Stimulated activated CD8-positive, alpha-beta memory T cell treated with anti-CD3 and anti-CD28 coated beads, Interleukin-2, amount 100 ng/mL, for 48 hours (primary cell): Measurements from ENCODE around the gene ATL2.
"Not testable (repeated sequence)": the region's sequence is repeated elsewhere in the genome, so short reads cannot be mapped to it uniquely, and the experiment has no call there.

Source experiments
- DNase-seq, 2 donors: peaks; one replicate each; pipeline ENCODE4 v3.0.0-alpha.2; 2020; ENCODE audit warnings: low read depth in 2 of 2

Gene ATL2

GRCh38 chr2:38274286-38275276 lies 102.5 kb downstream of the ATL2 start:
- DNase-seq: no peak

DNA sequence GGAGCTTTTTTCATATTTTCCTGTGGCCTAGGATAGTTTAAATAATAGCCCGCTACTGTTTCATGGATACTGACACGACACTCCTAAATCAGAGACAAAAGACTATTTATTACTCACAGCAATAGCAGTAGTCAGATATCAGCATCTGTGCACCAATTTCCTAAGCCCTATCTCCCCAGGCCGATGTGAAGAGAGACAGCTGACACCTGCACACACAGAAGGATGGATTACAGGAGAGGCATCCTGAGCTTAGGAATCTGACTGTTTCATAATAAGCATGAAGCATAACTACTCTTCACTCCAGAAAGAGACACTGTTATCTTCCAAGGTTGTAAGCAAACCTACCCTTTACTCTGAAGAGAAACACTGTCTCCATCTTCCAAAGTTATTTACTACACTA lies 105.4 kb downstream of the ATL2 start:
- DNase-seq: no peak

- DNase-seq: no peak
These were observed 107.7 kb downstream of the ATL2 start for GRCh38 chr2:38269421-38269820.

DNA sequence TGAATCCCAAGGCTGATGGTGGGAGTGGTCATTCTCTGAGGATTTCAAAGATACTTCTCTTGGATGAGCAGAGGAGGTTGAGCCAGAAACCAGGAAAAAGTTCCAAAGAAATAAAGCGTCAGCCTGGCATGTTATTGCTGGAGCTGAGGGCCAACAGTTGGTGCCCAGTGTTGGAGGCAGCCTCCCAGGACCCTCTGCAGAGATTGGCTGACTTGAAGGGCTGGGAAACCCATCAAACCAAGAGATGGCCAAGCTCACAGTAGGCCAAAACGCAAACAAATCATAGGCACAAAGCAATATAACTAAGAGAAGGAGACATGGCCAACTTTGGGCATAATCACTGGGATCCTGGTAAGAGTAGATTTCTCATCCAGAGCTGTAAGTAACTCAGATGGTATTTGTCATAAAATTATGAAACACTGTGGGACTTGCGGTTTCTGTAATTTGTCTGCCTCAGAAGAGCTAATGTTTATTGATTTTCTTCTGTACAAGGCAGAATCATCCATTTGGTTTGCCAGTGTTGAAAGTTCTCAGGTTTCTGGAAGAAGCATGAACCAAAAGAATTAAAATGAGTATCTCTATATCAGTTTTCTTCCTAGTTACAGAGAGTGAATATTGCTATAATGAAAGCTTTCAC lies 108.3 kb downstream of the ATL2 start:
- DNase-seq: no peak

DNA sequence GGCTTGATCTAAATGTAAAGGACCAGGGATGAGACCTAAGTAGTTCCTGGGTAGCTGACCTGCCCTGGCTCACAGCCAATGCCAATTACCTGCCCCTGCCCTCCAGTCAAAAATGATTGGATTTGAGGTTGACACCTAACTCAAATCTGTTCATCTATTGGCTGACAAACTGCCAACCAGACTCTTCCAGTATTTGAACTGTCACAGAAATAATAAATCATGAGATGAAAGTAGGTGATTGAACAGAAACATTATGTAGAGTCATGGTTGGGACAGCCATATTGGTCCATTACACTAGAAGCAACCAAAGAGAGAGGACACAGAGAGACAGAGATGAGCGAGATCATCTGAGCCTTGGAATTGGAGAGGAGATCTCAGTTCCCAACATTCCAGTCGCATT lies 109.1 kb downstream of the ATL2 start:
- no peak for DNase-seq

- DNase-seq: no peak
These were observed 109.7 kb downstream of the ATL2 start for GRCh38 chr2:38267270-38267925.

- DNase-seq: no peak
These were observed 110.6 kb downstream of the ATL2 start for GRCh38 chr2:38266382-38267061.

DNA sequence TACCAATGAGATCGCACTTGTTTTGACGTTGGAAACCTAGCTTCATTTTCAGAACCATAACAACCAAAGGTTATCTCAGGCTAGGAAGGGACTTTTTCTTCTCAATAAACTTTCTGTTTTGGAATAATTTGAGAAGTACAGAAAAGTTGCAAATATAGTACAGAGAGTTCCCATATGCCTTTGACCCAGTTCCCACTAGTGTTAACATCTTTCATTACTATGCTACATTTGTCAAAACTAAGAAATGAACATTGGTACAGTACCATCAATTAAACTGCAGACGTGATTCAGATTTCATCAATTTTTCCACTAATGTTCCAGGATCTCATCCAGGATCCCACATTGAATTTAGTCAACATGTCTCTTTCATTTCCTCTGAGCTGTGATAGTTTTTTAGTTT lies 111.6 kb downstream of the ATL2 start:
- DNase-seq: no peak

- DNase-seq: no peak
These were observed 112.5 kb downstream of the ATL2 start for GRCh38 chr2:38264396-38265221.

DNA sequence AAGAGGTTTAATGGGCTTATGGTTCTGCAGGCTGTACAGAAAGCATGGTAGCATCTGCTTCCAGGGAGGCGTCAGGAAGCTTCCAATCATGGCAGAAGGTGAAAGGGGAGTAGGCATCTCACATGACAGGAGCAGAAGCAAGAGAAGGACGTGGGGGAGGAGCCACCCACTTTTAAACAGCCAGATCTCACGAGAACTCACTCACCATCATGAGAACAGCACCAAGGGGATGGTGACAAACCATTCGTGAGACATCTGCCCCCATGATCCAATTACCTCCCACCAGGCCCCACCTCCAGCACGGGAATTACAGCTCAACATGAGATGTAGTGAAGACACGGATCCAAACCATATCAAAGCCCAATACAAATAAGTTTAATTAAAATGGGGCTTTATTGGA lies 113.8 kb downstream of the ATL2 start:
- DNase-seq: no peak

GRCh38 chr2:38262069-38262871 lies 114.8 kb downstream of the ATL2 start:
- DNase-seq: no peak

- DNase-seq: no peak
These were observed 115.5 kb downstream of the ATL2 start for GRCh38 chr2:38261569-38262068.

DNA sequence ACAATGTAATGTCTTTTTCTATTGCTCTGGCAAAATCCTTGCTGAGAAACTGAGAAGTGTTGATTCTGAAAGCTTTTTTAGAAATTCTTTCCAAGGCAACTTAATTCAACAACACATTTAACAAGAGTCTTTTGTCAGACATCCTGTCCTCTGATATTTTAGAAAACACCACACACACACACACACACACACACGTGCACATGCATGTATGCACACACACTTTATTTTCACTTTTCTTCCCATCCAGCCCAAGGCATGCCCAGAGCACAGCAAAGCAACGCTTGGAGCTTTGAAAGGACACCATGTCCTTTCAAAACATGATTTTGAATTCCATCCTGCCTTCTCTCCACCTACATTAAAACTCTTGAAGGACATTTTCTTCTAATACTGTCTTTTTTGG lies 116.1 kb downstream of the ATL2 start:
- no peak for DNase-seq

- DNase-seq: no peak
These were observed 116.6 kb downstream of the ATL2 start for GRCh38 chr2:38260469-38260868.

DNA sequence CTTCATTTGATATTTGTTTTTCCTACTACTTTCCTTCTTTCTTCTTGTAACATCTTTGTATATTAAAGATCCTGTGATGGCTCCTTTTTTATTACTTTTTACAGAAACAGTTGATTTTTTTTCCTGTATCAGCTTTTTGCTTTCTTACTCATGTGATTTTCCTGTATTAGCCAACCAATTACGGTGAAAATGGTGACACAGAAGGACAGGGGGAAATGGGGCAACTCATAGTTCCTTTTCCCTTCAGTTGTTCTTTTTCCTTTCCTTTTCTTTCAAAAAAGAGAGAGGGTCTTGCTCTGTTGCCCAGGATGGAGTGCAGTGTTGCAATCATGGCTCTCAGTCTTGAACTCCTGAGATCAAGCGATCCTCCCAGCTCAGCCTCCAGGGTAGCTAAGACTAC lies 117.8 kb downstream of the ATL2 start:
- DNase-seq: no peak

DNA sequence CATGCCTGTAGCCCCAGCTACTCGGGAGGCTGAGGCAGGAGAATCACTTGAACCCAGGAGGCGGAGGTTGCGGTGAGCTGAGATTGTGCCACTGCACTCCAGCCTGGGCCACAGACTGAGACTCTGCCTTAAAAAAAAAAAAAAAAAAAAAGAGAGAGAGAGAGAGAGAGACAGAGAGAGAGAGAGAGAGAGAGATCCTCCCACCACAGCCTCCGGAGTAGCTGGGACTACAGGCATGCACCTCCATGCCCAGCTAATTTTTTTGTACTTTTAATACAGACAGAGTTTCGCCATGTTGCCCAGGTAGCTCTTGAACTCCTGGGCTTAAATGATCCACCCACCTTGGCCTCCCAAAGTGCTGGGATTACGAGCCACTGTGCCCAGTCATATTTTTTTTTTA lies 119.4 kb downstream of the ATL2 start:
- not testable (repeated sequence) for DNase-seq

GRCh38 chr2:38256610-38257009 lies 120.5 kb downstream of the ATL2 start:
- DNase-seq: no peak

DNA sequence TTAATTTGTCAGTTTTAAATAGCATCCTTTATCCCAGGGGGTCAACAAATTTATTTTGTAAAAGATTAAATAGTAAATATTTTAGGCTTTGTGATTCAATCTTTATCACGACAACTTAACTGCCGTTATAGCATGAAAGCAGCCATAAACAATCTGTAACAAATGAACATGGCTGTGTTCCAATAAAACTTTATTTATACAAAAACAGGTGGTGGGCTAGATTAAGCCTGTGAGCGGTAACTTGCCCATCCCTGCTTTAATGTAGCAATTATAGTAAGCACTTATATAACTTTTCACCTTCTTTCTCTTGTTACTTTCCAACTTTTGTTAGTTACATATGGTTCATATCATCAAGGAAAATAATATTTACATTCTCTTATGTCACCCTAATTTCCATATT lies 121.9 kb downstream of the ATL2 start:
- DNase-seq: no peak

- DNase-seq: no peak
These were observed 122.3 kb downstream of the ATL2 start for GRCh38 chr2:38254796-38255195.

- DNase-seq: no peak
These were observed 125.1 kb downstream of the ATL2 start for GRCh38 chr2:38251940-38252339.
